ENCODE results near the gene AKAP13.

The AKAP13 gene

DNA sequence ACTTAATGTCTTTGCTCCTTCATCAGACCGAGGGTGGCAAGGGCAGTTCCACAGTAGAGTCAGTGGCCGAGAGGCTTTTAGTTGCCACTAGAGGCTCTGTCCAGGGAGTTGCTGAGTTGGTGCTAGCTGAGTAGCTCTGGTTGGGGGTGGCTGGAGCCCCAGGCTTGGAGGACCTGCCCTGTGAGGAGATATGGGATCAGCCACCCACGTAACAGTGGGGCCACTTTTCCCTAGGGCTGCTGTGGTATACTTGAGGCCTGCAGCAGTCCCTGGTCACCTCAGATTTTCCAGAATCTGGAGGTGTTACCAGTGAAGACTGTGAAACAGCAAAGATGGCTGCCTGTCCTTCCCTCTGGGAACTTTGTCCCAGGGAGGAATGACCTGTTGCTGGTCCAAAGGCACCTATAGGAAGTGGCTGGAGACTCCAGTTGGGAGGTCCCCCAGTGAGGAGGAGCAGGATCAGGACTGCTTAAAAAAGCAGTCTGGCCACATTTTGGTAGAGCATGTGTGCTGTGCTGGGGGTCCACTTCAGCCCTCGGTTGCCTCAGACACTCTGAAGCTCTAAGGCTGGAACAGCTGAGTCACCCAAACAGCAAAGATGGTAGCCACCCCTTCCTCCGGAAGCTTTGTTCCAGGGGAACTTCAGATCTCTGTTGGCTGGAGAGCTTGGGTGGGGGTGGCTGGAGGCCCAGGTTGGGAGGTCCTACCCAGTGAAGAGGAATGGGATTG lies 72.9 kb downstream of the AKAP13 start:
- no peak for DNase-seq (ENCODE audit: low read depth)
- TF ChIP-seq, protein P1, sequence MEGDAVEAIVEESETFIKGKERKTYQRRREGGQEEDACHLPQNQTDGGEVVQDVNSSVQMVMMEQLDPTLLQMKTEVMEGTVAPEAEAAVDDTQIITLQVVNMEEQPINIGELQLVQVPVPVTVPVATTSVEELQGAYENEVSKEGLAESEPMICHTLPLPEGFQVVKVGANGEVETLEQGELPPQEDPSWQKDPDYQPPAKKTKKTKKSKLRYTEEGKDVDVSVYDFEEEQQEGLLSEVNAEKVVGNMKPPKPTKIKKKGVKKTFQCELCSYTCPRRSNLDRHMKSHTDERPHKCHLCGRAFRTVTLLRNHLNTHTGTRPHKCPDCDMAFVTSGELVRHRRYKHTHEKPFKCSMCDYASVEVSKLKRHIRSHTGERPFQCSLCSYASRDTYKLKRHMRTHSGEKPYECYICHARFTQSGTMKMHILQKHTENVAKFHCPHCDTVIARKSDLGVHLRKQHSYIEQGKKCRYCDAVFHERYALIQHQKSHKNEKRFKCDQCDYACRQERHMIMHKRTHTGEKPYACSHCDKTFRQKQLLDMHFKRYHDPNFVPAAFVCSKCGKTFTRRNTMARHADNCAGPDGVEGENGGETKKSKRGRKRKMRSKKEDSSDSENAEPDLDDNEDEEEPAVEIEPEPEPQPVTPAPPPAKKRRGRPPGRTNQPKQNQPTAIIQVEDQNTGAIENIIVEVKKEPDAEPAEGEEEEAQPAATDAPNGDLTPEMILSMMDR (IDR thresholded peaks at IDR 0.05; ENCODE audit: low read depth, low read length) = no peak
- TF ChIP-seq, protein P2, sequence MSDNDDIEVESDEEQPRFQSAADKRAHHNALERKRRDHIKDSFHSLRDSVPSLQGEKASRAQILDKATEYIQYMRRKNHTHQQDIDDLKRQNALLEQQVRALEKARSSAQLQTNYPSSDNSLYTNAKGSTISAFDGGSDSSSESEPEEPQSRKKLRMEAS (IDR thresholded peaks at IDR 0.05; ENCODE audit: low read depth, low read length) = no peak
- no peak for TF ChIP-seq POLR2A (IDR thresholded peaks at IDR 0.05; ENCODE audit: extremely low read depth, insufficient read length)
- no peak for TF ChIP-seq MYC (IDR thresholded peaks at IDR 0.05; ENCODE audit: low read depth, low read length)
- H3K4me3 ChIP-seq (ENCODE audit: low read depth, low read length) = no peak overlapping the region

DNA sequence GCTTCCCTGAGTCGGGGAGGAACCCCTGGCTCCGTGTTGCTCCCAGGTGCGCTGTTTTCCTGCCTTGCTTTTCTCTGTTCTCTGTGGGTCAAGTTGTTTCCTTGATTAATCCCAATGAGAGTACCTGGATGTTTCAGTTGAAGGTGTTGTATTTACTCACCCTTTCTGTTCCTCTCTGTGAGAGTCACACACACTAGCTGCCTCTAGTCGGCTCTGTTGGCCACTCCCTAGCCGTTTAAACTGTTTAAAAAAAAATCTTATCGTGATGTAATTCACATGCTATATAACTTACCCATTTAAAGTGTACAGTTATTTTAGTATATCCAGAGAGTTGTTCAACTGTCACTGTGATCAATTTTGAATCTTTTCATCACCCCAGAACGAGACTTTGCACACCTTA lies 74.0 kb downstream of the AKAP13 start:
- TF ChIP-seq MYC (IDR thresholded peaks at IDR 0.05; ENCODE audit: low read depth, low read length) (no peak), POLR2A (IDR thresholded peaks at IDR 0.05; ENCODE audit: extremely low read depth, insufficient read length) (no peak)
- TF ChIP-seq, protein P1 (IDR thresholded peaks at IDR 0.05; ENCODE audit: low read depth, low read length) = no peak
- no peak overlapping the region for H3K4me3 ChIP-seq (ENCODE audit: low read depth, low read length)
- DNase-seq (ENCODE audit: low read depth) = no peak

DNA sequence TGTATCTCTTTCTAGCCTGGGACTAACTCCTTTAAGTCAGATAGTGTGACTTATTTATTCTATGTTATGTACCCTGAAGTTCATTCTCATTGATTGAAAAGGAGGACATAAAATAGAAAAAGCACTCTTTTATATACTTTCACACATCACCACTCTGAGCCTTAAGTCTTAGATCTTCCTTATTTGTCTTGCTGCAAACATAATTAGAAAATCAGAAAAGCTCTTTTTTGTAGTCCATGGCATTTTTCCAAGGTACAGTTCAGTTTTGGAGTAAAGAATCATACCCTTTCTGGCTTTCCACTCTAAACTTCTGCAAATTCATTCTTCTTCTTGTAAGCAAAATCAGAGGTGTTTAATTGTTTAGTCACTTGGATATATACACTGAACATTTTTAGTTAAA lies 75.5 kb downstream of the AKAP13 start:
- no peak for DNase-seq (ENCODE audit: low read depth)
- no peak overlapping the region for H3K4me3 ChIP-seq (ENCODE audit: low read depth, low read length)

DNA sequence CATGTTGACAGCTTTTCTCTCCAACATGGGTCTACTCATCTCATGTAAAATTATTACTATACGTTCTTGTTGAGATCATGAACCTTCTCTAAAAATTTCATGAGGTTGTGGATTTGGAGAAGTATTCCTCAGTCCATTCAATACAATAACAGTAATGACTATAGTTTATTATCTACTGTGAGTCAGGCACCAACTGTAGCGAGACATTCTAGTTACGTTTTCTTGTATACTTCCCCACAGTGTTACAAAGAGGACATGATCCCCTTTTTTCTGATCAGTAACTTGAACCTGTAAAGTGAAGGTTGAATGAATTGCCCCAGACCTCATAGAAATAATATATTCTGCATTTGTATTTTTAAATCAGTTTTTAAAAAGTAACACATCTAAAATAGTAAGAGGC lies 76.4 kb downstream of the AKAP13 start:
- TF ChIP-seq, protein P1 (IDR thresholded peaks at IDR 0.05; ENCODE audit: low read depth, low read length) = no peak
- TF ChIP-seq MYC (IDR thresholded peaks at IDR 0.05; ENCODE audit: low read depth, low read length) (no peak), POLR2A (IDR thresholded peaks at IDR 0.05; ENCODE audit: extremely low read depth, insufficient read length) (no peak)
- TF ChIP-seq, protein P2 (IDR thresholded peaks at IDR 0.05; ENCODE audit: low read depth, low read length) = no peak
- DNase-seq (ENCODE audit: low read depth) = no peak
- H3K4me3 ChIP-seq (ENCODE audit: low read depth, low read length) = no peak overlapping the region

More for the DNA sequence above, 75.5 kb downstream of the AKAP13 start:
- TF ChIP-seq POLR2A (IDR thresholded peaks at IDR 0.05; ENCODE audit: extremely low read depth, insufficient read length) = no peak
- TF ChIP-seq, protein P1 (IDR thresholded peaks at IDR 0.05; ENCODE audit: low read depth, low read length) = no peak
- TF ChIP-seq, protein P2 (IDR thresholded peaks at IDR 0.05; ENCODE audit: low read depth, low read length) = no peak
- TF ChIP-seq MYC (IDR thresholded peaks at IDR 0.05; ENCODE audit: low read depth, low read length) = no peak

DNA sequence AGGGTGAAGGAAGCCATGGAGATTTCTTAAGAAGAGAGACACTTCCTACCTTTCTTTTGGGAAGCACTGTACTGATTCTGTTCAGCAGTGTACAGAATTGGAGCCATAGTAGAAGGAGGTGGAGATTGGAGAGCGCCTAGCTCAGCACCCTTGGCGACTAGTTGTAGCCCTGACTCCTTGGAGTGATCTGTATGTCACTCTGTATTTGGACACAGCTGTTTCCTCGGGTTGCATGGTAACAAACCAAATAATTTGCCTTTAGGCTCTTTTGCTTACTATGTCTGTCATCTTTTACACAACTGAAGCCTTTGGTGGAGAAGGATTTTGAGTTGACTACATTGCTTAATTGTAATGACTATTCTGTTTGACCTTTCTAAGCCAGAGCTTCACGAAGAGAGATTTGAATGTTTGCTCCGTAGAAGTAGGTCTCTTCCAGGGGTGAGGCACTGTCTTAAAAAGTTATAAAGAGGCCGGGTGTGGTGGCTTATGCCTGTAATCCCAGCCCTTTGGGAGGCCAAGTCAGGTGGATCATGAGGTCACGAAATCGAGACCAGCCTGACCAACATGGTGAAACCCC lies 77.1 kb downstream of the AKAP13 start:
- H3K4me3 ChIP-seq (ENCODE audit: low read depth, low read length) = no peak overlapping the region
- TF ChIP-seq POLR2A (IDR thresholded peaks at IDR 0.05; ENCODE audit: extremely low read depth, insufficient read length) = no peak
- no peak for TF ChIP-seq MYC (IDR thresholded peaks at IDR 0.05; ENCODE audit: low read depth, low read length)
- TF ChIP-seq, protein P2 (IDR thresholded peaks at IDR 0.05; ENCODE audit: low read depth, low read length) = no peak
- TF ChIP-seq, protein P1 (IDR thresholded peaks at IDR 0.05; ENCODE audit: low read depth, low read length) = no peak
- no peak for DNase-seq (ENCODE audit: low read depth)

Data from NB4 (cell line).